ENCODE data around the gene IL1RAPL2.
"Not testable (repeated sequence)": the region's sequence is repeated elsewhere in the genome, so short reads cannot be mapped to it uniquely, and the experiment has no call there.

IL1RAPL2 gene

GRCh38 chrX:105168577-105168976 is 602.6 kb downstream of the IL1RAPL2 start:
- no peak for DNase-seq (ENCODE audit: low read depth)

GRCh38 chrX:105173071-105173470 is 607.1 kb downstream of the IL1RAPL2 start:
- DNase-seq (ENCODE audit: low read depth), result no peak

DNA sequence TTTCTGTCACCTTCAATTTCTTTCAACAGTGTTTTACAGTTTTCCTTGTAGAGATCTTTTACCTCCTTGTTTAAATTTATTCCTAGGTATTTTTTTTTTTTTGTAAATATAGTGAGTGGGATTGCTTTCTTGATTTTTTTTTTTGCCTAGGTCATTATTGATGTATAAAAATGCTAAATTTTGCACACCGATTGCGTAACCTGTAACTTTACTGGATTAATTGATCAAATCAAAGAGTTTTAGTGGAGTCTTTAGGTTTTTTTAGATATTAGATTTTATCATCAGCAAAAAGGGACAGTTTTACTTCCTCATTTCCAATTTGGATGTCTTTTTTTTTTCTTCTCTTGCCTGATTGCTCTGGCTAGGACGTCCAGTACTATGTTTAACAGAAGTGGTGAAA is 613.6 kb downstream of the IL1RAPL2 start:
- no peak for DNase-seq (ENCODE audit: low read depth)

DNA sequence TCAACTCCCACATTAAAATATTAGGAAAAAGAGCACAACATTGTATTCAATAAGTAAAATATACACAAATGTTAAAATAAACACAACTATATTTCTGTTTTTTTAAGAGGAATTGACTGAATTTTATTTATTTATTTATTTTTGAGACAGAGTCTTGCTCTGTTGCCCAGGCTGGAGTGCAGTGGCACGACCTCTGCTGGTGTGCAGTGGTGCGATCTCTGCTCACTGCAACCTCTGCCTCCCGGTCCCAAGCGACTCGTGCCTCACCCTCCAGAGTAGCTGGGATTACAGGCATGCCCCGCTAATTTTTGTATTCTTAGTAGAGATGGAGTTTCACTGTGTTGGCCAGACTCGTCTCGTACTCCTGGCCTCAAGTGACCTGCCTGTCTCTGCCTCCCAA is 623.1 kb downstream of the IL1RAPL2 start:
- no peak for DNase-seq (ENCODE audit: low read depth)

DNA sequence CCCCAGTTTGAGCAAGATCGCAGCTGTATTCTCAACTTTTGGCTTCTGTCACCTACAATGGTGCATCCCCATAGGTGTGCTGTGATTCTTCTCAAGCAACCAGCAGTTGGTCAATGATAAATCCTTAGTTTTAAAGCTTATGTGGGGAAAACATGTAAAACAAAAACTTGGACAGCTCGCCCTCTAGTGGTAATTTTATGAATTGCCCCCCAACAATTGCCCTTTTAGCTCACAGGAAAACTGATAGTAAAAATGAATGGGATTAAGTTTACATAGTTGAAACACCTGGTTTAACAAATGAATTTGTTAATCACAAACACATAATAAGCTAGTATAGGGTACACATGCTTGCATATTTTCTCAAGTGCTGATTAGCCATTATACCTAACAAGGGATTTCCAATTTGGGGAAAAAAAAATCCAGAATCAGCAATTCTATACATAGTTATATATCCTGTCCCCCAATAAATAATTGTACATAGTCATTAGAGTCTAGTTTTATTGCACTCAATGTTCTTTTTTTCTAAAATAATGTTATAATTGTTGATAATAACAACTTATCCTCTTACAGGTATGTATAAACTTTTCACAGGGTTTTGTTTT is 624.4 kb downstream of the IL1RAPL2 start:
- no peak for DNase-seq (ENCODE audit: low read depth)

DNA sequence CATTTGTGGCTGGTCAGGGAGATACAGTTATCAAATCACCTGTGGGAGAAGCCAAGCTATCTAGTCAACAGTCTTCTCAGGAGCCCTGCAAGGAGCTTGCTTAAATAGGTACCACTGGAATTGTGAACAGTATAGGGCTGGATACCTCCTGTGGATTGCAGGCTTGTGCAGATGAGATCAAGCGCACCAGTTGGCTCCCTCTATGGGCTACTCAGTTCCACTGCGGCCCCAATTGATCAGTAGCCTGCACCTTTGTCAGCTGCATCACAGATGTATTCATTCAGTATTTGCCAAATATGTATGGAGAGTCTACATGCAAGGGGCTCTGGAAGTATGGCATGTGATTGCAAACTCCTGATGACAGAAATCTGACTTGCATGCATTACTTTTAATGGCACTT is 625.9 kb downstream of the IL1RAPL2 start:
- DNase-seq (ENCODE audit: low read depth), result no peak

- DNase-seq (ENCODE audit: low read depth), result no peak
These were observed 643.4 kb downstream of the IL1RAPL2 start for GRCh38 chrX:105209406-105209805.

DNA sequence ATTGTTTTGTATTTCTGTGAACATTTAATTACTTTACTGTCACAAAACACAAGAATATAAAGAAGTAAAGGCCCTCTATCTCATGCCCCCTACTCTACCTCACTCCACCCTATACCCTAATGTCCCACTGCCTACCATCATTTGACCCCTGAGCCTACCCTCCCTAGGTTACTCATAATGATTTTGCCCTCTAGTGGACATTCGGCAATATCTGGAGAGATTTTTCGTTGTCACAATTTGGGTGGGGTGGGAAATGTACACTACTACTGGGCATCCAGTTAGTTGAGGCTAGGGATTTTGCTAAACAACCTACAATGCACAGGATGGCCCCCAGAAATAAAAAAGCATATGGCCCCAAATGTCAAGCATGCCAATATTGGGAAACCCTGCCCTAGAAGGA is 644.3 kb downstream of the IL1RAPL2 start:
- no peak for DNase-seq (ENCODE audit: low read depth)

DNA sequence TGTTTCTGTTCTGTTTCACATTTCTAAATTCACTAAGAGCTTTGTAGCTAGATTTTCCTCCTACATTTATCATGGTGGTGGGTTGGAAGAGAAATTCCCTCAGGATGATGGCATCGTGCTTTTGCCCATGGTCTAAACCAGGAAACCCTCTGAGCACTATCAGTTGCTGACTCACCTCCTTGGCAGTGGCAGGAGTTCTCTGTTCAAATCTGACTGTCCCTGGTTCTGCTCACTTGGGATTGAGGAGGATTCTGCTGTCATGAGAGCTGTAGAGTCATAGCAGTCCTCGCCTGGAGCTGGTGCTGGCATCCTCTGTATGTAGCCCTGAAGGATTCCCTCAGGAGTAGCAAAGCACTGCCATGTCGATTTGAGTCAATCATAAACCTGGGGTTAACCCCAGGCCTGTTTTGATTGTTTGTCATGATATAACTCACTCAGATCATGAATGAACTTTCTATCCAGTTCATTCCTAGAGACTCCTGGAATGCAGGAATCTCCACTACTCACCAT is 645.1 kb downstream of the IL1RAPL2 start:
- no peak for DNase-seq (ENCODE audit: low read depth)

DNA sequence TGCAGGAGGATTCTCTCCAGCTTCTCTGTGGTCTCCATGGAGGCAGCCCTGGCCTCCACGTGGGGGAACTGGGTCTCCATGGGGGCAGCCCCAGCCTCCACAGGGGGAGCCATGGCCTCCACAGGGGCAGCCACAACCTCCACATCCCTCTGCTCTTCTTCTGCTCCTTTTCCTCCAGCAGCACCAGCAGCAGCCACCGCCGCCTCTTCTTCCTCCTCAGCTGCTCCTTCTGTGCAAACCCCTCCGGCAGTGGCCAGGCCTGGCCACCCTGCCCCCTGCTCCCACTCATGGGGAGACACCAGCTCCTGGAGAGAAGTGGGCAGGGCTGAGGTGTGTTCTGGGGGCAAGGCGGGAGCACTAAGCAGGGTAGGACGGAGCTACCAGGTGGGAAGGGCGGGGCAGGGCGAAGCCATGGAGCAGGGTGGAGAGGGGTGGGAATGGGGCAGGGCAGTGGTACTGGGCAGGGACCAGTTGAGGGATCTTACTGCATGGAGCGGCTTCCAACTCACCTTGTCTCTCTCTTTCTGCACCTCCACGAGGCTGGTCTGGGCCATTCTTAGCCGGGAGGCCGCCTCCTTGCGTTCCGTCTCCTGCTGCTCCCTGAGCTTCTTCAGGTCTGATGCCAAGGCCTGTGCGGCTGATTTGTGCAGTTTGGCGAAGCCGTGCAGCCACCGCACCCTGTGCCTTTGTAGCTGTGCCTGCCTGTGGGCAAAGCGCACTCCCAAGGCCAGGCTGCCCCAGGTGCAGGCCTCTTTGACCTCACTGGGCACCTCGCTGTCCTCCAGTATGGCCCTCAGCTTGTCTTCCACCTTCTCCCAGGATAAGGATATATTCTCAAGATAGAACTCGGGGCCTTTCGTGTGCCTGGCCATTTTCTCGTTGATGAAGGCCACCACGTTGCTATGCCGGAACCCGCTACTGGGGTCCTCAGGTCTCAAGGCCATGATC is 653.7 kb downstream of the IL1RAPL2 start:
- DNase-seq (ENCODE audit: low read depth), result no peak

- DNase-seq (ENCODE audit: low read depth), result no peak
These were observed 654.6 kb downstream of the IL1RAPL2 start, which contains the start of gene TEX13A for GRCh38 chrX:105220636-105221035. TSS of gene TEX13A (minus strand) at chrX:105220694. CDS start at chrX:105220397, 297 bp downstream.

DNA sequence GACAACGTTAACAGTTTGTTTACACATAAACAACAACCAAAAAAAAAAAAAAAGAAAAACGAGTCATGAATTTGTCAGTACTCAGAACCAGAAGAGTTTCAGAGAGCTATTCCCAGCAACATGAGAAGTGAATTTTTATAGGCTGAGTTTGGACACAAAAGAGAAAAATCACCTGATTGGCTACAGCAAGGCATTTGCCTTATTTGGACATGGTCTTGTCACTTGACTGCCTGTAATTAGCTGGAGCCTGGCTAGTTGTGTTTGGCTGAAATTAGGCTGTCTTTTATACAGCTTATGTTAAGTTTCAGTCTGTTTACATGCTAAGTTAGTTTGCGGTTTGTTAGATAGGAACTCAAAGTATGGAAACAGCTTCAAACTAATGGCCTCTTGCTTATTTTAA is 655.4 kb downstream of the IL1RAPL2 start:
- DNase-seq (ENCODE audit: low read depth), result no peak

GRCh38 chrX:105226499-105226898 is 660.5 kb downstream of the IL1RAPL2 start:
- no peak for DNase-seq (ENCODE audit: low read depth)

DNA sequence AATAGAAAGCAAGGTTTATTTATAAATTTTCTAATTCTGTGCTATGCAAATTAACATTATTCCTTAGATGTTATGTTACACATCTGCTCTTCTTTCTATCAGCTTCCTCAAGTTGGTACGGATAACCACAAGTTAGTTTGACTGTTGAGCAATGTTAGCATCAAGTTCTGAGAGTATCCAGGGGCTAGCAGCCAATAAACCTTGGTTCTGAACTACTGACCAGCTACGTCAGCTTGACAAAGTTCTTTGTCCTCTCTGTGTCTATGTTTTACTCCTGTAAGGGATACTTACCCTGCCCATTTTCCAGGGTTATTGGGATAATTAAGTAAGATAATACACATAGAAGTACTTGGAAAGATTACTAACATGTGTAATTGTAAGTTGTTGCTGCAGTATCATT is 662.6 kb downstream of the IL1RAPL2 start:
- DNase-seq (ENCODE audit: low read depth), result no peak

GRCh38 chrX:105229146-105229545 is 663.1 kb downstream of the IL1RAPL2 start:
- DNase-seq (ENCODE audit: low read depth), result no peak

- DNase-seq (ENCODE audit: low read depth), result not testable (repeated sequence)
These were observed 671.4 kb downstream of the IL1RAPL2 start for GRCh38 chrX:105237407-105237806.

DNA sequence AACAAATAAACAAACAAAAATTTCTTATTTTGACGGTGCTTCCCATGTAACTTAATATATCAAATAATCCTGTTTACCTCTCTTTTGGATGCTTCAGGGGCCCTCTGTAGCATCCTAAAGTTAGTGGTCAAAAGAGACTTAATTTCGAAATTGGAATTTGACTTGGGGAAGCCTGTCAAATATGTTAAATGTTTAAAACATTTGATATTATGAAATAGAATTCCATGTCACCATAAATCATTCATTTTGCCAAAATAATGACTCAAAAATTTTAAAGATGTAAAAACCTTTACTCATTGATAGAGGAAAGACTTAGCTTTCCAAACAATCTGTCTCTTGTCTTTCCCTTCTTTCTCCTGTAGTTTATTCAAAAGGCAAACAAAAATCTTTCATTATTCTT is 675.1 kb downstream of the IL1RAPL2 start:
- DNase-seq (ENCODE audit: low read depth), result no peak

DNA sequence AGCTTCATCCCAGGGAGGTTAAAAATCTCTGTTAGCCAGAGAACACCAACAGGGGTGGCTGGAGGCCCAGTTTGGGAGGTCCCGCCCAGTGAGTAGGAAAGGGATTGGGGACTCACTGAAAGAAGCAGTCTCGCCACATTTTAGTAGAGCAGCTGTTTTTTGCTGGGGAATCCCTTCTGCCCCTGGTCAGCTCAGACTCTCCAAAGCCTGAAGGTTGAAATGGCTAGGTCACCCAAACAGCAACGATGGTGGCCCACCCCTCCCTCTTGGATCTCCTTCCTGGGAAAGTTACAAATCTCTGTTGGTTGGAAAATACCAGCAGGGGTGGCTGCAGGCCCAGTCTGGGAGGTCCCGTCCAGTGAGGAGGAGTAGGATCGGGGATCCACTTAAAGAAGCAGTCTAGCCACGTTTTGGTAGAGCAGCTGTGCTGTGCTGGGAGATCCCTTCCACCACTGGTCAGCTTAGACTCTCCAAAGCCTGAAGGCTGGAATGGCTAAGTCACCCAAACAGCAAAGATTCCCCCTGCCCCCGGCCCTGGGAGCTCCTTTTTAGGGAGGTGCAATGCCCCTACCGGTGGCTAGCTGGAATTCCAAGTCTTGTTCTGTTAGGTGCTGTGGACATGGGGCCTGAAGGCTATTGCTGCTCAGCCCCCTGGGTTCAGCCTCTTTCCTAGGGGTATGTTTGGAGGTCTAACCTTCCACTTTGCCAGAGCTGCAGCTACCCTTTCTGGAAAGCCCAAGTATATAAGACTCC is 694.5 kb downstream of the IL1RAPL2 start:
- no peak for DNase-seq (ENCODE audit: low read depth)

DNA sequence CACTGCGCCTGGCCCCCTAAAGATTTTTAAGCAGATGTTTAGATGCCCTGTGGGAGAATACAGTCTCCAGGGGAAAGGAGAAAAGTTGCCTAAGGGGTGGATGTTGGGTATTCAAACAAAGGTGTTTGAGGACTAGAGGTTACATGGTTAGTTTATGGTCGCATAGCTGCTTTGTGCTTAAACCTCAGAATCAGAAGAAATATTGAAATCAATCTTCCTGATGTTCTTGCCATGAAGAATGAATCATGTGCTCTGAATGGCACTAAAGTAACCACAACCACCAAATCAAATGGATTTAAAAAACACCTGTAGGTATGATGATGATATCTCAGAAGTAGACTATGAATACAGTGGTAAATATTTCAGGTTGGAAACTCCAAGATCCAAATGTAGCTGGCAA is 697.2 kb downstream of the IL1RAPL2 start:
- DNase-seq (ENCODE audit: low read depth), result no peak

GRCh38 chrX:105263801-105264200 is 697.8 kb downstream of the IL1RAPL2 start:
- DNase-seq (ENCODE audit: low read depth), result no peak

DNA sequence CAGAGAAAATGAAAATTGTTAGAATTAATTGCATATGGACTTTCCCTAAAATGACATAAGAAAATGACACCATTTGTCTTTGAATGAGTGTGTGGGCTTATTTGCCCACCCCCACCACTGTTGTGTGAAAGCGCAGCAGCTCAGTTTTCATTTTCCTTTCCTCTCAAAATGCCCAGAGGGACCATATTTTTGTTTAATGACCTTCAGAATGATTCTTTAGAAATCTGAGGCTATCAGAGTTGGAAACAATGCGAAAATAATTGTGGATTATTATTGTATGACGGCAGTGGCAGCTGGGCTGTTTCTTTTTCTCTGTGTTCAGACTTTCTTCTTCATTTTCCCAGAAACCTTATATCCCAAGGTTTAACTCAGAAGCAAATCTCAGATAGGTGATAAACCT is 699.1 kb downstream of the IL1RAPL2 start:
- no peak for DNase-seq (ENCODE audit: low read depth)

GRCh38 chrX:105266456-105266855 is 700.5 kb downstream of the IL1RAPL2 start:
- no peak for DNase-seq (ENCODE audit: low read depth)
